Mucosa of rectum (tissue), 2 donors: ENCODE measurements around the gene PRL.

ENCODE experiments used
- H3K27ac ChIP-seq, 2 donors: one replicate each; pipeline ENCODE4 v1.7.0; 2013; ENCODE audit warnings: inconsistent platforms in 2 of 2, low read depth in 2 of 2, low read length in 2 of 2
- H3K27me3 ChIP-seq, 2 donors: one replicate each; pipeline ENCODE4 v1.7.0; 2013; ENCODE audit warnings: low read length in 2 of 2; ENCODE audit not compliant: control insufficient read depth in 2 of 2, insufficient read depth in 2 of 2
- H3K36me3 ChIP-seq, 2 donors: one replicate each; pipeline ENCODE4 v1.7.0; 2013; ENCODE audit warnings: low read length in 2 of 2; ENCODE audit not compliant: control insufficient read depth in 2 of 2, insufficient read depth in 2 of 2
- H3K4me1 ChIP-seq, 2 donors: one replicate each; pipeline ENCODE4 v1.7.0; 2013; ENCODE audit warnings: low read length in 2 of 2, mild to moderate bottlenecking in 1 of 2; ENCODE audit not compliant: control insufficient read depth in 2 of 2, insufficient read depth in 2 of 2
- H3K4me3 ChIP-seq, 2 donors: one replicate each; pipeline ENCODE4 v1.7.0; 2013; ENCODE audit warnings: low read length in 2 of 2
- H3K9ac ChIP-seq, 2 donors: one replicate each; pipeline ENCODE4 v1.7.0; 2013; ENCODE audit warnings: low read length in 2 of 2, low read depth in 1 of 2, mild to moderate bottlenecking in 1 of 2
- H3K9me3 ChIP-seq, 2 donors: one replicate each; pipeline ENCODE4 v1.7.0; 2013; ENCODE audit warnings: low read length in 2 of 2; ENCODE audit not compliant: control insufficient read depth in 2 of 2
- donor health status: healthy.
- donor health status: Normal muscosa, but diverticular disease.

Gene PRL

DNA sequence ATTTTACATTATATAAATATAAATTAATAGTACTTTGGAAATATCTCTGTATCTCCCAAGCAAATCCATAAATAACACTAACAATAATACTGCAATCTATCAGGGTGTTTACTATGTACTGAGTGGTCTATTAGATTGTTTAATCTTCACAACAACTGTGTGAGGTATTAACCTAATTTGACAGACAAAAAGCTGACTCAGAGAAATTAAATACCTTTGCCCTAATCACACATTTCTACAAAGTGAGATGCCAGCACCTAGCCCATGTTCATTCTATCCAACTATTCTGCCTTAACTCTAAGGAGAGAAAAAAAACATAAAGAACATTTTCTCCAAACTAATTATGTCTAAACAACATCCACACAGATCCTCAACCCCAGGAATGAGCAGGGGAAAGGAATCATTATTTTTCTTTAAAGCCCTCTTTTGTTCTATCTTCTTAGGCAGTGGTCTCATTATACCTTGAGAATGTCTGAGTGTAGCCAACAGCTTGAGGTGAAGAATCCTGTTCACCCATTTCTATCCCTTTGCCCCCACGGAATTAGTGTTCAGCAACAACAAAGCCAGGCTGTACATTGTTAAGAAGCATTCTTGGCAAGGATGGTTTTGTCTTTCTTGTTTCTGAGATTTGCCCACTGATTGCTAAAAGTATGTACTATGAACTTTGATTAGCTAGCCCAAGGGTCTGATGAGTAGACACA is 42.7 kb downstream of the PRL start:
- Histone ChIP-seq H3K27ac (no peak overlapping the region), H3K4me1 (no peaks in the 10 kb centered on the region), H3K9me3 (no peaks in the 10 kb centered on the region), H3K27me3 (no peaks in the 10 kb centered on the region), H3K36me3 (no peaks in the 10 kb centered on the region), H3K9ac (no peak overlapping the region), H3K4me3 (no peak overlapping the region)

DNA sequence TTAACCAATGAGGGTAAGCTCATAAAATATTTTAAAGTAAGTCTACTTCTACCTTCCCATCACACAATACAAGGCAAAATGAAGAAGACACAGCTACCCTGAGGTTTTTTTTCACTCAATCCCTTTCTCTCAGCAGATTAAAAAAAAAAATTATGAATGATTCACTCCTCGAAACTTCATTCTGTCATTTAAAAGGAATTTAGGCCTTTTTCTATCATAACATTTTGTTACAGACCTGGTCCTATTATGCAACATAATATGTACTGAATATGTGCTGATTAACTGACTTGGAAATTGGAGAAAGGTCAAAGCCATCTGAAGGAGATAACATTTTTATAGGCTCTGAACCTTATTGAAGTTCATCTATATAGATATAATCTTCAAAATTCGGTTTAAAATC is 45.5 kb downstream of the PRL start:
- no peak overlapping the region for H3K9ac ChIP-seq
- H3K9me3 ChIP-seq: no peaks in the 10 kb centered on the region
- H3K36me3 ChIP-seq: no peaks in the 10 kb centered on the region
- no peak overlapping the region for H3K27ac ChIP-seq
- no peak overlapping the region for H3K4me3 ChIP-seq
- no peaks in the 10 kb centered on the region for H3K4me1 ChIP-seq
- H3K27me3 ChIP-seq: no peaks in the 10 kb centered on the region

GRCh38 chr6:22250486-22250885 is 46.4 kb downstream of the PRL start:
- no peaks in the 10 kb centered on the region for H3K4me1 ChIP-seq
- H3K36me3 ChIP-seq: no peaks in the 10 kb centered on the region
- H3K27ac ChIP-seq: no peak overlapping the region
- no peaks in the 10 kb centered on the region for H3K9me3 ChIP-seq
- no peak overlapping the region for H3K9ac ChIP-seq
- no peaks in the 10 kb centered on the region for H3K27me3 ChIP-seq
- no peak overlapping the region for H3K4me3 ChIP-seq

DNA sequence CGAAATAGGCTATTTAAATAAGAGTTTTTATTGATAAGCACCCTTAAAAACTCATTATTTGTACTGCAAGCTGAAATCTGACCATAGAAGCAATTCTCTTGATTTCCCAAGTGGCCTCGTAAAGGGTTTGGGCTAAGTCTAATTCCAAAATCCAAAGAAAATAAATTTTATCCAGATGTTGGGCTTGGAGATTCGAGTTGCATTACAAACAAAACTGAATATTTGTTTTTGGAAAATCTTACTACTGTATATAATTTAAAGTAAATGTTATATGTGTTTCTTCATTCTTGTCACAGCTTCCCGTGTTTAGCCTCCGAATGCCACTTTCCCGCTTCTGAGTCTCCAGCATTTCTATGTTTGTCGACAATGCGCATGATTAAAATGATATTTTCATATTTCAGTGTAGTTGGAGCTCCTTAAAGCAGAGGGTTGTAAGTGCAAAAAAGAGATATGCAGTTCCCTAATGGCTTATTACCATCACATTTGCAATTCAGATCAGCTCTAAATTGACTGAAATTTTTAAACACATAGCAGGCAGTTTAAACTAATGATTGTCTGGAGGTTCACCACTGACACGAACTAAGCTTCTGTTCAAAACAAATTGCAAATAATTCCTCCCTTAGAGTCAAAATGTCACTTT is 47.0 kb downstream of the PRL start:
- no peaks in the 10 kb centered on the region for H3K4me1 ChIP-seq
- no peaks in the 10 kb centered on the region for H3K27me3 ChIP-seq
- no peak overlapping the region for H3K27ac ChIP-seq
- H3K9ac ChIP-seq: no peak overlapping the region
- no peaks in the 10 kb centered on the region for H3K9me3 ChIP-seq
- H3K36me3 ChIP-seq: no peaks in the 10 kb centered on the region
- no peak overlapping the region for H3K4me3 ChIP-seq

- no peaks in the 10 kb centered on the region for H3K4me1 ChIP-seq
- no peaks in the 10 kb centered on the region for H3K27me3 ChIP-seq
- H3K36me3 ChIP-seq: no peaks in the 10 kb centered on the region
- H3K9ac ChIP-seq: no peak overlapping the region
- H3K9me3 ChIP-seq: no peaks in the 10 kb centered on the region
- no peak overlapping the region for H3K27ac ChIP-seq
- no peak overlapping the region for H3K4me3 ChIP-seq
Observed at GRCh38 chr6:22248513-22249308, 48.1 kb downstream of the PRL start.

DNA sequence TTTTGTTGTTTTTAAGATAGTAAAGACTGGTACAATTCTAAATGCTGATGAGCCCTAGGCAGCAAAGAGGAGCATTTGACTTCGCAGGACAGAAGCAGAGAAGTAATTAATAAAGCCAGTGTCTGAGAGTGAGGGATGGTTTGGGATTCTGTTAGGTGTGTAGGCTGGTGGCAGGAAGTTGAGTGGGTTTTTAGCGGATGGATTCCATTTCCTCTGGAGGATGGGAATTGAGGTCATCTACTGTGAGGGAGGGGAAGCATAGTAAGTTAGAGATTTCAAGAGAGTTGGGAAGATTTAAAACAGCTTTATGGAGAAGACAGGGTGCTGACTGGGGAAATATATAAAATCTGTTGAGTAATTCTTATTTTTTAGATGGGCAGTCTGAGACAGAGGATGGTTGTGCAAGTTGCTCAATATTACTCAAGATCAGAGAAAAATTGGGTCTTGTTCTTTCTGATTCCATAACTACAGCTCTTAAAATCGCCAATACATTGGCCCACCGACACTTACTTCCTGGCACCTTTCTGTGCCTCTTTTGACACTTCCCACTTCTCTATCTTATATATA is 48.8 kb downstream of the PRL start:
- Histone ChIP-seq H3K36me3 (no peaks in the 10 kb centered on the region), H3K27me3 (no peaks in the 10 kb centered on the region), H3K4me3 (no peak overlapping the region), H3K9me3 (no peaks in the 10 kb centered on the region), H3K27ac (no peak overlapping the region), H3K9ac (no peak overlapping the region), H3K4me1 (no peaks in the 10 kb centered on the region)

GRCh38 chr6:22240025-22240424 is 56.8 kb downstream of the PRL start:
- H3K4me3 ChIP-seq: no peak overlapping the region
- H3K9me3 ChIP-seq: no peaks in the 10 kb centered on the region
- H3K27ac ChIP-seq: no peak overlapping the region
- no peaks in the 10 kb centered on the region for H3K4me1 ChIP-seq
- H3K36me3 ChIP-seq: no peaks in the 10 kb centered on the region
- H3K9ac ChIP-seq: no peak overlapping the region
- no peaks in the 10 kb centered on the region for H3K27me3 ChIP-seq

- no peaks in the 10 kb centered on the region for H3K27me3 ChIP-seq
- no peaks in the 10 kb centered on the region for H3K36me3 ChIP-seq
- no peaks in the 10 kb centered on the region for H3K9me3 ChIP-seq
- H3K4me1 ChIP-seq: no peaks in the 10 kb centered on the region
- H3K9ac ChIP-seq: no peak overlapping the region
- no peak overlapping the region for H3K4me3 ChIP-seq
- H3K27ac ChIP-seq: no peak overlapping the region
Observed at GRCh38 chr6:22239261-22239921, 57.4 kb downstream of the PRL start.

DNA sequence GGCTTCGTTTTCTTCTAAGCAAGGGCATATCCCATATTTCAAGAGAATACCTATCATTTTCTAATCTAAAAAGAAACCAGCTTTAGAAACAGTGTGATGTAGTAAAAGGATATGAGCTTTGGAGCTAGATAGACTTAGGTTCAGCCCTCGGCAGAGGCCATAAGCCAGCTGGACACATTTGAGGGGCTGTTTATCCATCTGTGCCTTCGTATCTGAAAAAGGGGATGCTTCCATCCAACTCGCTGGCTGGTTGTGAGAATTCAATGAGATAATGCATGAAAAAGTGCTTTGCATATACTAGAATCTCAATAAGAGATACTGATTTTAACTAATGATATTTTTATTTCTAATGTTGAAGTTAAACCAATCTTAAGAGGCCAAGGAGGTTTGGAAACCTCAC is 58.0 kb downstream of the PRL start:
- H3K9me3 ChIP-seq: no peaks in the 10 kb centered on the region
- H3K4me1 ChIP-seq: no peaks in the 10 kb centered on the region
- no peak overlapping the region for H3K27ac ChIP-seq
- no peaks in the 10 kb centered on the region for H3K27me3 ChIP-seq
- no peaks in the 10 kb centered on the region for H3K36me3 ChIP-seq
- no peak overlapping the region for H3K9ac ChIP-seq
- no peak overlapping the region for H3K4me3 ChIP-seq

DNA sequence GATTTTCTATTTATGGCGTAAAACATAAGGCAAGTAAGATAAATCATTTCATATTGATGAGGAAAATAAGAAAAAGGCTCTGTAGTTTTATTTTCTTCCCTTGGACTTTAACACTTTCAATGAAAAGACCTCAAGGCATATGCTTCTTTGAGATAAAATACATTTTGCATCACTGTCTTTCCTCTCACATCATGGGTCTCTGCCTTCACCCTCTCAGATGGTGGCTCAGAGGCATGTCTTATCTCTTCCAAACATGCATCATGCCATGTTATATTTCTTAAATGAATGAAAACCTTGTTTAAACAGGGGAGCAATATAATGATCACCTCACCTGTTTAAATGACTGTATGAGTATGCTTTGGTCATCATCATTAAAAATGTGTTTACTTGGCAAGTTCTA is 59.3 kb downstream of the PRL start:
- H3K9ac ChIP-seq: no peak overlapping the region
- H3K9me3 ChIP-seq: no peaks in the 10 kb centered on the region
- H3K4me3 ChIP-seq: no peak overlapping the region
- no peaks in the 10 kb centered on the region for H3K4me1 ChIP-seq
- H3K27me3 ChIP-seq: no peaks in the 10 kb centered on the region
- no peaks in the 10 kb centered on the region for H3K36me3 ChIP-seq
- H3K27ac ChIP-seq: no peak overlapping the region
